ENCODE data around the gene ERVK3-1.
"Not testable (repeated sequence)": the region's sequence is repeated elsewhere in the genome, so short reads cannot be mapped to it uniquely, and the experiment has no call there.

Gene ERVK3-1

DNA sequence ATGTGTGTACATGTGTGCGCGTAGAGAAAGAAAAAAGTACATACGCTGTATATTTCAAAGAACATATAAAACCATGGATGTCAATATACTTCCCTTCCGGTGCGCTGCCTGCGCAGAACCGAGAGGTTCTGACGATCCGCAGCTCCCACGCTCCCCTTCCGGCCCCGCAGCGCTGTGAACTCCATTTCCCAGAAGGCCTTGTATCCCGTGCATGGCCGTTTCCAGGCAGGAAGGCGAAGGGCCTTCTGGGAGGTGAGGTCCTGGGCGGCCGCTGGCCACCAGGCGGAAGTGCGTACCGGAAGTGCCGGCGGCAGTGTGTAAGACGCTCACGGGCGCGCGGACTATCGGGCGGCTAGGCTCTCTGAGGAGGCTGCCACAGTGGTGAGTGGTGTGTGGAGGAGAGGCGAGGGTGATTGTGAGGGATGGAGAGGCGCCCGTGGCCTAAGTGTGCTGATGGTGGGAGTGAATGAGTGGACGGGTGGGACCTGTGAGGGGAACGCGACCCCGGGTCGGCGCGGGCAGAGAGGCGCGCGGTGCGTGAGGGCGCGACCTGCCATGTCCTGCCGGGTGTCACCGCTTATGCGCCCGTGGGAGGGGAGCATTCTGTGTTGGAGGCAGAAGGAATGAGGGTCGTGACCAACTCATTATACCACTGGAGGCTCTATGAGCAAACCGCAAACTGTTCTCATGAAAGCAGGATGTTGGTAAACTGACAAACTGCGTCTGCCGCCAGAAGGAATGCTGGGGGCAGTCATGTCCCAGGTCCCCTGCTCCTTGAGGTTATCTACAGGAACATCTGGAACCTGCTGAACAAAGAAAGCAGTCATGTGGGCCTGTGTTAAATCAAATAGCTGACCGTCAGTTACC is at the start of gene ERVK3-1:
Gene ERVK3-1, plus strand, starts transcription at position 313 of the 867 bp plus-strand sequence. CDS start 6,792 bp downstream, outside the sequence.
- peak; percentile 84 for DNase-seq (ENCODE audit: low read depth)

- not testable (repeated sequence) for DNase-seq (ENCODE audit: low read depth)
These were observed 46.9 kb upstream of the ERVK3-1 start for GRCh38 chr19:58258259-58258658.

- no peak for DNase-seq (ENCODE audit: low read depth)
These were observed 43.6 kb upstream of the ERVK3-1 start for GRCh38 chr19:58261600-58261967.

GRCh38 chr19:58261968-58262921 is 42.9 kb upstream of the ERVK3-1 start:
- no peak for DNase-seq (ENCODE audit: low read depth)

DNA sequence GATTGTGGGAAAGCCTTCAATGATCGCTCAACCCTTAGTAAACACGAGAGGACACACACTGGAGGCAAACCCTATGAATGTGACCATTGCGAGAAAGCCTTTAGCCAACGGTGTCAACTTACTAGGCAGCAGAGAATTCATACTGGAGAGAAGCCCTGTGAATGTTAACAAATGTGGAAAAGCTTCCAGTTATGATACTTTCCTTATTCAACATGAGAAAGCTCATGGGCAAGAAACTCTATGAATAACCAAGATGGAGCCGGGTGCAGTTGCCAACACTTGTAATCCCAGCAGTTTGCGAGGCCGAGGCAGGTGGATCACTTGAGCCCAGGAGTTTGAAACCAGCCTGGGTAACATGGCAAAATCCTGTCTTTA is 42.3 kb upstream of the ERVK3-1 start:
- DNase-seq (ENCODE audit: low read depth): no peak

- no peak for DNase-seq (ENCODE audit: low read depth)
These were observed 40.1 kb upstream of the ERVK3-1 start for GRCh38 chr19:58265100-58265499.

GRCh38 chr19:58268344-58268743 is 36.8 kb upstream of the ERVK3-1 start:
- DNase-seq (ENCODE audit: low read depth): no peak

DNA sequence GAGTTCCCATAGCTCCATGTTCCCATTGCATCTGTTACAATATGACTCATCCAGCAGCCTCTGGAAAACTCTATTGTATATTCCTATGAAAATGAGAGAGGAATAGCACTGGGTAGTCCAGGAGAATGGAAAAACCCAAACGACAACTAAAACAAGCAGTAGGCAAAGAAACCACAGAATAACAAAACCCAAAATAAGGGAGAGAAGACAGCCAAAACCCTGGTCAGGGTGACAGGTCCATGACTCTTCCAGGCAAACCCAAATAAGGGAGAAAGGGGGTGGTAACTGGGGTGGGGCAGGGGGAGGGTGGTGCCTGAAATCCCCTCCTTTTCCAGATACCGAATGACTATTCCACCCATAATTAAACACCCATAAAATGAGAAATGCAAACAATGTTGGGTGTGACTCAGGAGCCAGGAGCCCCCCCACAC is 30.4 kb upstream of the ERVK3-1 start:
- no peak for DNase-seq (ENCODE audit: low read depth)

GRCh38 chr19:58275564-58275963 is 29.6 kb upstream of the ERVK3-1 start:
- DNase-seq (ENCODE audit: low read depth): no peak

GRCh38 chr19:58277197-58277596 is 28.0 kb upstream of the ERVK3-1 start:
- DNase-seq (ENCODE audit: low read depth): no peak

DNA sequence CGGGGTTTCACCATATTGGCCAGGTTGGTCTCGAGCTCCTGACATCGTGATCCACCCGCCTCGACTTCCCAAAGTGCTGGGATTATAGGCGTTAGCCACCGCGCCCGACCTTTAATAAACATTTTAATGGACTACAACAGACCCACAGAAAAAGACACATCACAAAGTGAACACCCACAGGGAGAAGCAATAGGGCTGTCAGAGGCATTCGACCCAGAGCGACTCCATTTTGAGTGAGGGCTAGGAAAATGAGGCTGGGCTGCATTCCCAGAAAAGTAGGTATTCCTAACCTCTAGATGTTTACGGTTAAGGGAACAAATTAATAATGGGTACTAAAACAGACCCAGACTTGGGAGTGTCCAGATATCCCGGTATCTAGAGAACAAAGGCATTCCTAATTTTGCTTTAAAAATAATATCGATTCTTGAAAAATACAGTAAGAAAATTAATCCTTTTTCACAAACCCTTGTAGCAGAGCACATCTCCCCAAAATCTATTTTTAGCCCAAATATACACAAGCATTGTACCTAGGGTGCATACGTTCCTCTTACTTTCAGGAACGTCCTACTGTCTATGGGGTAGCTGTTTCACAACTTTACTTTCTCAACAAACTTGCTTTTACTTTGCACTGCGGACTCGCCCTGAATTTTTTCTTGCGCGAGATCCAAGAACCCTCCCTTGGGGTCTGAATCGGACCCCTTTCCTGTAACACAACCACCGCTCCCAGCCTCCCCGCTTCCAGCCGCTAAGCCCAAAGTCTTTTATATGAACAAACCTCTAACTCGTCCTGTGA is 27.2 kb upstream of the ERVK3-1 start:
- DNase-seq (ENCODE audit: low read depth): no peak

DNA sequence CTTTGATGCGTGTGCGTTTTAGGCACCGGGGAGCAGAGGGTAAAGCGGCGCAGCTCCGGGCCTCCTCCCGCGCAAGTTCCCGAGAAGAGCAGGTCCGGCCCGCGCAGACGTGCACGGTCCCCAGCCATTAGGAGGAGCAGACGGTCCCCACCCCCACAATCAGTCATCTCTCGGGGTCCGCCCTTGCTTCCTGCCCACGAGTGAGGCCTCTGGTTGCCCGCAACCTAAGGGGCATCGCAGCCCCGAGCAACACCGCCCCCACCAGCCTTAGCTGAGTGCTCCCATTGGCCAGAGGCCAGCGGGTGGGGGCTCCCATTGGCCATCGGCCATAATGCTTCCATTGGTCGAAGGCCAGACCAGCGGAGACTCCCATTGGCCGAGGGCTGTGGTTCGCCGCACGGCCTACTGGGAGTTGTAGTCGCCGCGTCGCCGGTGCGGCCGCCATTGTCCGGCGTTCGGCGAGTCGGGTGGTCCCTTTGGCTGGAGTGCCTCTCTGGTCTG is 26.6 kb upstream of the ERVK3-1 start, which contains the start of gene ZNF8:
Gene ZNF8, plus strand, starts transcription at position 415 of the 501 bp plus-strand sequence. CDS start 127 bp downstream, outside the sequence.
- peak; percentile 95 for DNase-seq (ENCODE audit: low read depth)

DNA sequence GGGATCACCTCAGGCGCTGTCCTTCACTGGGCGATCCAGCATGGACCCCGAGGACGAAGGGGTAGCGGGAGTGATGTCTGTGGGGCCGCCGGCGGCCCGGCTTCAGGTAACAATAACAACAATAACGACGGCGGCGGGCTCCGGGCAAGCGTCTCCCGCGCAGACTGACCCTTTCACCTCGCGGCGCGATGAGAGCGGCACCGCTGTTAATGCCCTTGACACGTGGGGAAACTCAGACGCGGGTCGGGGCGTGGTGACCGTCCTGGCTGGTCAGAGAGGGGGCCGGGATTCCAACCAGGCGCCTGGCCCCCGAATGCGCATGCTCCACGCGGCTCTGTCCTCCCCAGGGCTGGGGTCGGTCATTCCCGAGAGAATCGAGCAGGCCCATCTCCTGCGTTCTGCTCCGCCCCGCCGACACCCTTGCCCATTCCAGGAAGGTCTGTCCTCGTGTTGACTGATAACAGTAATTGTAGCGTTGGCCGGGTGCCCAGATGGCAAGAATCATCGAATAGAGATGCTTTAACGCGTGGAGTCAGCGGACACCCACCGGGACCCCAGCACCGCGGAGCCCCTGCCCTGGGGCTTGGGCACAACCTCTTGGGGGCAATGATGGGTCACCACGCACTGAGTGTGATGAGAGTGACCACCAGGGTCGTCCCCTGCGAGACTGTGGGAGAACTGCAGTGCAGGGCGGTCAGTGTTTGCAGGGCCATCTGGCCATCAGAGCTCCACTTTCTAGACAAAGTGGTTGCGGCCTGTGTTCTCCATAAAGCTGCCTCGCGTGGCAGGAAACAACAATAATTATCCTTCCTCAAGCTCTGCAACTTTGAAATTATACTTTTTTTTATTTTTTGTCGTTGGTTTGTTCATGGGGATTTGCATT is 25.9 kb upstream of the ERVK3-1 start:
- peak; percentile 27 for DNase-seq (ENCODE audit: low read depth)

- DNase-seq (ENCODE audit: low read depth): no peak
These were observed 25.3 kb upstream of the ERVK3-1 start for GRCh38 chr19:58279925-58280316.

- DNase-seq (ENCODE audit: low read depth): no peak
These were observed 21.0 kb upstream of the ERVK3-1 start for GRCh38 chr19:58284199-58284598.

- DNase-seq (ENCODE audit: low read depth): no peak
These were observed 13.2 kb upstream of the ERVK3-1 start for GRCh38 chr19:58291943-58292342.

DNA sequence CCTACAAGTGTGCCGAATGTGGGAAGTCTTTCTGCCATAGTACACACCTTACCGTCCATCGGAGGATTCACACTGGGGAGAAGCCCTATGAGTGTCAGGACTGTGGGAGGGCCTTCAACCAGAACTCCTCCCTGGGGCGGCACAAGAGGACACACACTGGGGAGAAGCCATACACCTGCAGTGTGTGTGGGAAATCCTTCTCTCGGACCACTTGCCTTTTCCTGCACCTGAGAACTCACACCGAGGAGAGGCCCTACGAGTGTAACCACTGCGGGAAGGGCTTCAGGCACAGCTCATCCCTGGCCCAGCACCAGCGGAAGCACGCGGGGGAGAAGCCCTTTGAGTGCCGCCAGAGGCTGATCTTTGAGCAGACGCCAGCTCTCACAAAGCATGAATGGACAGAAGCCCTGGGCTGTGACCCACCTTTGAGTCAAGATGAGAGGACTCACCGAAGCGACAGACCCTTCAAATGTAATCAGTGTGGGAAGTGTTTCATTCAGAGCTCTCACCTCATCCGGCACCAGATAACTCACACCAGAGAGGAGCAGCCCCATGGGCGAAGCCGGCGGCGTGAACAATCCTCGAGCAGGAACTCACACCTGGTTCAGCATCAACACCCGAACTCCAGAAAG is 10.3 kb upstream of the ERVK3-1 start:
- DNase-seq (ENCODE audit: low read depth): no peak

DNA sequence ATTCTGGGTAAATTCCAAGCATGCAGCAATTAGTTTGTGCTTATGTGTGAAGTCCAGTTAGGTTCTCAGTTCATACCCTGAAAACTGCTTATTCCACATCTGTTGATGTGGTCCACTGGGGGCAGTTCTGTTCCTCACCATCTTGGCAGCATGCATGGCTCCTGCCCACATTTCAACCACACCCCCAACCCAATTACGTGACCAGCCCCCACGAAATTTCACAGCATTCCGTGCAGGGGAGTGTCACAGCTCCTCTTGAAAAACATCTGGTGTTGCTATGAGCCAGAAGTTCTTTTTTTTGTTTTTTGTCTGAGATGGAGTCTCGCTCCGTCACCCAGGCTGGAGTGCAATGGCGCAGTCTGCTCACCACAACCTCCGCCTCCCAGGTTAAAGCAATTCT is 9.1 kb upstream of the ERVK3-1 start:
- no peak for DNase-seq (ENCODE audit: low read depth)

GRCh38 chr19:58300620-58301019 is 4.6 kb upstream of the ERVK3-1 start:
- DNase-seq (ENCODE audit: low read depth): no peak

GRCh38 chr19:58304255-58304654 is 922 bp upstream of the ERVK3-1 start:
- DNase-seq (ENCODE audit: low read depth): no peak

Measured in stimulated activated CD8-positive, alpha-beta memory T cell treated with anti-CD3 and anti-CD28 coated beads, Interleukin-7, amount 100 ng/mL, for 24 hours (primary cell).